HEK293T (cell line): Measurements from ENCODE around the gene SRGAP2C.
"Not testable (repeated sequence)": the region's sequence is repeated elsewhere in the genome, so short reads cannot be mapped to it uniquely, and the experiment has no call there.

Source experiments
- CTBP1 ChIP-seq: fragments of 450-650 bp; IDR thresholded peaks from 2 replicates; pipeline ENCODE4 v1.6.1; 2016; ENCODE audit warnings: borderline replicate concordance
- SP1 ChIP-seq: fragments of 450-650 bp; IDR thresholded peaks from 2 replicates; pipeline ENCODE4 v1.6.1; 2017
- ZNF384 ChIP-seq: fragments of 450-650 bp; IDR thresholded peaks from 2 replicates; pipeline ENCODE4 v1.6.1; 2016

DNA sequence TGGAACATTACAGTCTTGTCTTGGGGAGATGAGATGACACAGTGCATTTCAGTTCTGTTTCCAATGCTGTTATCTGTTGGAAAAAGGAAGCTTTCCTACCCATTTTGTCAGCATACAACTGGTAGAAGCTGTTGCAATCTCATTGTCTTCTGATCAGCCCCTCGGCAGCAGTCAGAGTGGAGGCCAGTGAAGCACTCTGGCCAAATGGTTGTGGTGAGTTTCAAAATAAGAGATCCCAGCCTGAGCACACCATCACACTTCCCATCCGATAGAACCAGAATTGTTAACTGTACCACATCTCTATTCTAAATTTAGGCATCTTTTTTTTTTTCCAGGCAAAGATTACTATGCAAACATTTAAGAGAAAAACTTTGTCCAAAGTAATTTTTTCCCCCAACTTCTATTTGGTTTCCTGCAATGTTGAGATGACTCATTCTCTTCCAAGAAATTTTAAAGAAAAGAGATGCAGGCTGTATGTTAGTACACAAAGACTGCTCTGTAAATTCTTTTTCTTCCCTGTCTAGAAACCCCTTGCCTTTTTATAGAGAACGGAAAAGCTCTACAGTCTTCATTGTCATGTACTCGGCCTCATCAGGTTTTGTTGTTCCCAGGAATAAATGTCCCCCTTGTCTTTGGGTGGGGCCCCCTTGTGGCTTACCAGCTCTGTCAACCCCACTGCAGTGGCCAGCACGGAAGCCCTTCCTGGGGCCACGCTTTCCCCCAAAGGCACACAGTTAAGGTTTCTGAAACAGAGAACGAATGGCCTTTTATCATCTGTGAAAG, 176.9 kb downstream of the SRGAP2C start:
- TF ChIP-seq CTBP1, SP1, ZNF384: not testable (repeated sequence)
